ENCODE data around the gene NDUFS3.

- TF ChIP-seq GATA2 (IDR thresholded peaks at IDR 0.05; ENCODE audit: low read depth, low read length) (no peak), GATA3 (IDR thresholded peaks at IDR 0.05; ENCODE audit: low read depth, low read length) (no peak)
Observed at GRCh38 chr11:47589118-47589517, 10.2 kb downstream of the NDUFS3 start.

Data from SH-SY5Y (cell line).